Measurements from ENCODE around the gene GGT1. TPM values are rescaled to one million over a fixed set of nuclear protein-coding genes. Genes with fewer than 3 reads are reported as not detected.
"Not testable (repeated sequence)": the region's sequence is repeated elsewhere in the genome, so short reads cannot be mapped to it uniquely, and the experiment has no call there.

Gene GGT1
- total RNA-seq, 2 experiments from 2014 or later: 5.1 to 5.8 TPM

GRCh38 chr22:24672532-24672931, 69.5 kb downstream of the GGT1 start:
- POLR2A ChIA-PET; intact Hi-C loops (cut with micrococcal nuclease; ENCODE audit: unreplicated experiment); CTCF ChIA-PET (ENCODE audit: unreplicated experiment): not testable (repeated sequence)

More at GRCh38 chr22:24672532-24672931, 69.5 kb downstream of the GGT1 start:
- not testable (repeated sequence) for H2AFZ ChIP-seq (ENCODE audit: low read length); H3K4me1 ChIP-seq (ENCODE audit: insufficient read depth, low read length, poor library complexity, severe bottlenecking); DNase-seq (ENCODE audit: low spot score); H3K79me2 ChIP-seq (ENCODE audit: insufficient read depth, low read depth, low read length); H3K4me3 ChIP-seq (ENCODE audit: low read depth, low read length, poor library complexity, severe bottlenecking); H3K4me2 ChIP-seq (ENCODE audit: low read length); H3K36me3 ChIP-seq (ENCODE audit: insufficient read depth, low read length); H3K9me2 ChIP-seq (ENCODE audit: insufficient read depth, low read length); H3K9me3 ChIP-seq (ENCODE audit: low read length); H4K20me1 ChIP-seq (ENCODE audit: insufficient read depth, low read length); H3K27ac ChIP-seq (ENCODE audit: low read depth, low read length, poor library complexity, severe bottlenecking); BruUV-seq (replicated peaks)

Other genes starting within 250 kb of the GGT1 start
- gene ADORA2A, start 175.6 kb upstream of the GGT1 start, total RNA-seq (2014; rRNA removed; shearing (Covaris generic)): 31.2 and 35.7 TPM in 2 replicates
- 29.5 and 35.0 TPM in 2 replicates for gene ADORA2A, start 175.6 kb upstream of the GGT1 start, total RNA-seq (2022)
- gene UPB1, start 107.9 kb upstream of the GGT1 start, total RNA-seq (2014; rRNA removed; shearing (Covaris generic)): 0.13 and 0.69 TPM in 2 replicates
- gene UPB1, start 107.9 kb upstream of the GGT1 start, total RNA-seq (2022): 0.70 and 0.85 TPM in 2 replicates
- 80.4 and 144 TPM in 2 replicates for gene GUCD1, start 48.1 kb upstream of the GGT1 start, total RNA-seq (2014; rRNA removed; shearing (Covaris generic))
- gene GUCD1, start 48.1 kb upstream of the GGT1 start, total RNA-seq (2022): 114 and 129 TPM in 2 replicates
- 264 and 278 TPM in 2 replicates for gene SNRPD3, start 47.2 kb upstream of the GGT1 start, total RNA-seq (2014; rRNA removed; shearing (Covaris generic))
- gene SNRPD3, start 47.2 kb upstream of the GGT1 start, total RNA-seq (2022): 153 and 166 TPM in 2 replicates
- gene LRRC75B, start 10.1 kb upstream of the GGT1 start, total RNA-seq (2014; rRNA removed; shearing (Covaris generic)): not detected in 2 replicates
- gene LRRC75B, start 10.1 kb upstream of the GGT1 start, total RNA-seq (2022): not detected in 2 replicates
- not detected in 2 replicates for gene PIWIL3, start 171.5 kb downstream of the GGT1 start, total RNA-seq (2014; rRNA removed; shearing (Covaris generic))
- not detected in 2 replicates for gene PIWIL3, start 171.5 kb downstream of the GGT1 start, total RNA-seq (2022)
- gene SGSM1, start 203.0 kb downstream of the GGT1 start, total RNA-seq (2014; rRNA removed; shearing (Covaris generic)): not detected in 2 replicates
- not detected in 2 replicates for gene SGSM1, start 203.0 kb downstream of the GGT1 start, total RNA-seq (2022)